Fibroblast of peridontal ligament (primary cell): ENCODE results near the gene SCO2.
"Not testable (repeated sequence)": the region's sequence is repeated elsewhere in the genome, so short reads cannot be mapped to it uniquely, and the experiment has no call there.

Experiments used
- DNase-seq: peaks from one replicate; pipeline ENCODE4 v3.0.0-alpha.2; 2010; ENCODE audit errors: extremely low read depth

The SCO2 gene

DNA sequence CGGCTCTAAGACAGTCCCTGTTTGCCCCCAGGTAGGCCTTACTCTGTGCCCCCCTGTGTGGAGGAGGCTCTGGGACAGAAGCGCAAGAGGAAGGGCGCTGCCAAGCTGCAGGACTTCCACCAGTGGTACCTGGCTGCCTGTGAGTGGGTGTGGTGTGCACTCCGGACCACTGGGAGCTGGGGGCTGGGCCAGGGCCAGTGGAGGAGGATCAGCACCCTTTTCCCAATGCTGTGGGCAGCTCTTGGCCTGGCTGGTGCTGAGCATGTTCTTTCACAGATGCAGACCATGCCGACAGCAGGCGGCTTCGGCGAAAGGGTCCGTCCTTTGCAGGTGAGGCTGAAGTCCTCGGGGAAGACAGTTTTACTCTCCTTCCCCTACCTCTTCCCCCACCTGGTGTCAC, 3.7 kb downstream of the SCO2 start:
- DNase-seq, result no peak

DNA sequence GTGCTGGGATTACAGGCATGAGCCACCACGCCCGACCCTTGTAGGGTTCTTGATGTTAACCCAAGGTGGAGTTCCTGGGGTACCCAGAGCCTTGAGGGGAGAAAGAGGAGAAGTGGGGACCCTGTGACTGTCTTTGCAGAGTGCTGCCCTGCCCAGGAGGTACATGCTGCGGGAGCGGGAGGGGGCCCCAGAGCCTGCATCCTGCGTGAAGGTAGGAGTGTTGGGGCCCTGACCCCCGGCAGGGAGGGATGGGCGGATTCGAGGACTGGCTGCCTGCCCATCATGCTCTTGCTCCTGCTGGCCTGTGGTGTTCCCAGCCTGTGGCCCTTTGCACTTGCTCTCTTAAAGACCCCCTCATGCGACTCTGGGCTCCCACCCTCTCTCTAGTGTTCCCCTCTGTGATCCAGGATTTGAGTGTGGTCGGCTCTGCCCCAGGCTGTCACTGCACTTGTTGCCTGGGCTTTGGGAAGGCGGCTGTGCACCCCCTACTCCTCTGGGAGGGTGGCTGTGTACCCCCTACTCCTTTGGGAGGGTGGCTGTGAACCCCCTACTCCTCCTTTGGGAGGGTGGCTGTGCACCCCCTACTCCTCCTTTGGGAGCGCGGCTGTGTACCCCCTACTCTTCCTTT, 4.5 kb downstream of the SCO2 start:
- DNase-seq, result no peak

DNA sequence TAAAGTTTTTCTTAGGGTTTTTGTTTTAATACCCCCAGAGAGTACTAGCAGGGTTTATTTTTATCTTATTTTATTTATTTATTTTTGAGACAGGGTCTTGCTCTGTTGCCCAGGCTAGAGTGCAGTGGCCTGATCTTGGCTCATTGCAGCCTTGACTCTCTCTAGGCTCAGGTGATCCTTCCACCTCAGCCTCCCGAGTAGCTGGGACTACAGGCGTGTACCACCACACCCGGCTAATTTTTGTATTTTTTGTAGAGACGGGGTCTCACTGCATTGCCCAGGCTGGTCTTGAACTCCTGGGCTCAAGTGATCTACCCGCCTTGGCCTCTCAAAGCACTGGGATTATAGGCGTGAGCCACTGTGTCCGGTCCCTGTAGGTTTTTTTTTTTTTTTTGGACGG, 5.2 kb downstream of the SCO2 start:
- DNase-seq, result not testable (repeated sequence)

DNA sequence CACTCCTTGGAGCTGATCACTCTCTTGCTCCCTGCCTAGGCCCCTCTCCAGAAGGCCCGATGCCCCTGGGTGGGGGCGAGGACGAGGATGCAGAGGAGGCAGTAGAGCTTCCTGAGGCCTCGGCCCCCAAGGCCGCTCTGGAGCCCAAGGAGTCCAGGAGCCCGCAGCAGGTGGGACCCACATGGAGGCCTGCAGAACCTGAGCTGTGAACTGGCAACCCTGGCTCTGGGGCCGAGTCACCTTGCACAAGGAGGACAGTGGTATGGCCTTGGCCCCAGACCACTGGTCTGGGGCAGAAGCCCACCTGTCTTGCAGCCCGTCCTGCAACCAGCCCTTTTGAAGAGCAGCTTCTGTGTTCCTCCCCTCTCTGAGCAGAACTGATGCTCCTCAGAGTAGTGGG, 6.2 kb downstream of the SCO2 start:
- DNase-seq, result no peak

DNA sequence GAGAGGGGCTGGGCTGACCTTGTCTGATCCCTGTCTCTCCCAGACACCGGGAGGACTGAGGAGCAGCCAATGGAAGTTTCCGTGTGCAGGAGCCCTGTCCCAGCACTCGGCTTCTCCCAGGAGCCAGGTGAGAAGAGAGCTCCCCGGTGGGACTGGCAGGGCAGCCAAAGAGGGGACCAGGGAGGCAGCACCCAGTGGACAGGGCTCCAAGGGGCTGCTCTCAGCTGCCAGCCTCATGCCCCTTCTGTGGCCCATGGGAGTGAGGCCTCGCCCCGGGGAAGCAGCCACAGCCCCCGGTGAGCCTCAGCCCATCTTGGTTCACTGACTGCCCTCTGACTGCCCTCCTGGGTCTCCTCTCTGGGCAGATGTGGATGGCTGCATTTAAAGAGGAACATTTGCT, 6.8 kb downstream of the SCO2 start:
- no peak for DNase-seq

DNA sequence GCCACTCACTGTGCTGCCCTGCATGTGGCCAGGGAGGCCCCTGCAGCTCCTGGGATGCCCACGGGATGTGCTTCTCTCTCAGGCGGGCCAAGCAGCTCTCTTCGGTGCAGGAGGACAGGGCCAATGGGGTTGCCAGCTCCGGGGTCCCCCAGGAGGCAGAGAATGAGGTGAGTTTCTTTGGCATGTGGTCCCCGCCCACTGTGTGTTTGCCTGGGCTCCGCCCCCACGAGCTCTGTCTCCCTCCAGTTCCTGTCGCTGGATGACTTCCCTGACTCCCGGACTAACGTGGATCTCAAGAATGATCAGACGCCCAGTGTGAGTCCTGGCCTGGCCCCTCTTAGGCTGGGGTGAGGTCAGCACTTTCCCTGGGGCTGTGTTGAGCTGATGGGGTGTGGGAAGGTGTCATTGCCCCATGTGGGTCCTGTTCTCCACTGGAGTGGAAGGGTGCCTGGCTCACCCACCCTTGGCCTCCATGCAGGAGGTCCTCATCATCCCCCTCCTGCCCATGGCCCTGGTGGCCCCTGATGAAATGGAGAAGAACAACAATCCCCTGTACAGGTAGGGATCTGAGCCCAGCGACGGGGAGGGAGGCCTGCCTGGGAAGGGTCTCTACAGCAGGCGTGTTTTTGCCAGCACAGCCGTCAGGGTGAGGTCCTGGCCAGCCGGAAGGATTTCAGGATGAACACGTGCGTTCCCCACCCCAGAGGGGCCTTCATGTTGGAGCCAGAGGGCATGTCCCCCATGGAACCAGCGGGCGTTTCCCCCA, 7.7 kb downstream of the SCO2 start:
- DNase-seq, result no peak

DNA sequence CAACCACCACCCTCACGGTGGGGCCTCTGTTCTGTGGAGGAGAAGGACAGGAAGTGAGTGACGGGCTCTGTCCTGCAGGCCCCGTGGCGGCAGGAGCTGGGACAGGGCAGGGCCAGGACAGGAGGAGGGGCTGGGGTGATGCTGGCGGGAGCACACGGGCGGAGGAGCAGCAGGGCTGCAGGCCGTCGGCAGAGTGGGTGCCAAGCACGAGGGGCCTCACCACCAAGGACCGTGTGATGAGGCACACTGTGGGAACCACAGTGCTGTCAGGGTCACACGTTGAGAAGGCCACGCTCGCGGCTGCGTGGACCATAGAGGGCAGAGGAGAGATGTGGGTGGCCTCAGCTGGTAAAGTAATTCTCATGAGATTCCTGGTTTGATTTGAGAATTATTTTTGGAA, 8.5 kb downstream of the SCO2 start:
- no peak for DNase-seq

DNA sequence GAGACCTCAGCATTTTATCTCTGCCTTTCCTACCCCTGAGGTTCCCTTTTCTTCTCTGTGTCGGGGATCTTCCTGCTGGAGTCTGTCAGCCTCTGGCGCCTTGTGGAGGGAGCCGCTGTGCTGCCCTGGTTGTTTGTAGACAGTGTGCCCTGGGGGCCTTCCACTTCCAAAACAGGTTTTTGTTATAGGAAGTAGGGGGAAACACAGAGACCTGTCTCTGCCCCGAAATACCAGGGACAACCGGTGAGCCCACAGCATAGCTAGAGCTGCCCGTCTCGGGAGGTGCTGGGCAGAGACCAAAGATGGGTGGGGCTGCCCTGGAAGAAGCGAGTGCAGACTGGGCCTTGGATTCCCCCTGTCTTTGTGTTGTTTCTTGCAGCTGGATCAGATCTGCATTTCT, 9.3 kb downstream of the SCO2 start:
- DNase-seq, result no peak

DNA sequence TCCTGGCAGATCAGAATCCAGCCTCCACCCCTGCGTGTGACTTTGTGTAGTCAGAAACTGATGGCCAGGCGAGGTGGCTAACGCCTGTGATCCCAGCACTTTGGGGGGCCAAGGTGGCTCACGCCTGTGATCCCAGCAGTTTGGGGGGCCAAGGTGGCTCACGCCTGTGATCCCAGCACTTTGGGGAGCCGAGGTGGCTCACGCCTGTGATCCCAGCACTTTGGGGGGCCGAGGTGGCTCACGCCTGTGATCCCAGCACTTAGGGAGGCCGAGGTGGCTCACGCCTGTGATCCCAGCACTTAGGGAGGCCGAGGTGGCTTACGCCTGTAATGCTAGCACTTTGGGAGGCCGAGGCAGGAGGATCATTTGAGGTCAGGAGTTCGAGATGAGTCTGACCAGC, 12.2 kb downstream of the SCO2 start:
- no peak for DNase-seq

DNA sequence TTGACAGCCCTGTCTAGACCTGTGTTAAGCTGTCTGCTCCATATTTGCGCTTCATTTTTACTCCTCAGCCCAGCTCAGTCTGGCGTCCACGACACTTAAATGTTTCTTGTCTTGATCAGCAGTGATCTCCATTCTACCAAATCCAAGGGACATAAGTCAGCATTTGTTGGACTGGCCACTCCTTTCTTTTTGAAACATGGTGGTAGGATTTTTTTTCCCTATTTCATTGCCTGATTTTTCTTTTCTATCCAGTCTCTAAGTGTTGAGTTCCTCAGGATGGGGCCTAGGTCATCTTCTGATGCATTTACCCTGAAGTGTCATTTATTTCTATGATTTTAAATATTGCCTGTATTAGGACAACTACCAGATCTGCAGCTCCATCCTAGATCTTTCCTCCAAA, 16.5 kb downstream of the SCO2 start:
- DNase-seq, result no peak

DNA sequence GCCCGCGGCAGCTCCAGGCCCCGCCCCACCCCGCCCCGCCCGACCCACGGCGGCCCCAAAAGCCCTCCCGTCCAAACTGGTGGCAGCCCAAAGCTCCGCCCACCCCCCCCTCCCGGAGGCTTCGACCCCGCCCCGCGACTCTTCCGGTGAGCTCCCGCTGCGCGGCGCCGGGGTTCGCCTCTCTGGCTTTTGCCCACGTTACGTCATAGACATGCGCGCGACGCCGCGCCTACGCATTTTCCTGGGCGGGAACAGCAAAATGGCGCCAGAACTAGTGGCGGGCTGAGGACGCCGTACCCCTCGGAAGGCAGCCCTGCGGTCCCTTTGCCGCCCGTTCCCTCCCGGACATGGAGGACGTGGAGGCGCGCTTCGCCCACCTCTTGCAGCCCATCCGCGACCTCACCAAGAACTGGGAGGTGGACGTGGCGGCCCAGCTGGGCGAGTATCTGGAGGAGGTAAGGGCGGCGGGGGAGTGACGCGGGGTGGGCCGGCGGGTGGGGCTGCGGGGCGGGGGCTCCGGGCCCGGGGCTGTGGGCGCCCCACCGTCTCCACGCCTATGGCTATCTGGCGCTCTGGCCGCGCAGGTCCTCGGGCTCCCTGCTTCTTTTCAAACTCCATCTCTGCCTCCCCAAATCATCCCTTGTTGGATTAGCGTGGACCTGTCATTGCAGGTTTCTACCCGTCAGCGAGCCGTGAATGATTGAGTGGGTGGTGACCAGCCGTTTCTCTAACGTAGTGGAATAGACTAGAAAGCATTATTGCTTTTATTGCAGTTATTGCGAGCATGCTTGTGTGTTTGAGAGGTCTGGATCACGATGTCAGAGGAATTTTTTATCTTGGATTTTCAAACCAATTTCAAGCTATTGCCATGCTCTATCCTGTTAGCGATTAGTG, 17.2 kb downstream of the SCO2 start, which contains the start of gene NCAPH2:
NCAPH2 (plus strand) TSS at position 234 of the 894 bp plus-strand sequence; CDS start at position 348, 114 bp downstream.
- DNase-seq, result peak; percentile 95

DNA sequence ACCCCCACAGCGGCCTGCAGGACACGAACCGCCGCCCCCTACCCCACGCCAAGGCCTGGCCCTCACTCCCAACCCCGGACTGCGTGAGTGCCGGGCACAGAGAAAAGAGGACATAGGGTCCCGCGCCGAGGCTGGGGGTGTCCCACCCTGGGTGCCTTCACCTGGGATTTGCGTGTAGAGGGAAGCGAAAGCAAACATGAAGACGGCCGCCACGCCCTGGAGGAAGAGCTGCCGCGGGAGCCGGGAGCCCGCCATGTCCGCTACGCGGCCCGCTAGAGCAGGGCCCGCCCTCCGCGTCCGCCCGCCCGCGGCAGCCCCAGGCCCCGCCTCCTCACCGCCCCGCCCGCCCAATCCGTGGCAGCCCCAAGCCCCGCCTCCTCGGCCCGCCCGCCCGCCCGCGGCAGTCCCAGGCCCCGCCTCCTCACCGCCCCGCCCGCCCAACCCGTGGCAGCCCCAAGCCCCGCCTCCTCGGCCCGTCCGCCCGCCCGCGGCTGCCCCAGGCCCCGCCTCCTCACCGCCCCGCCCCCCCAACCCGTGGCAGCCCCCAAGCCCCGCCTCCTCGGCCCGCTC, 17.9 kb downstream of the SCO2 start, which contains the start of gene LMF2:
LMF2 (minus strand) TSS at position 282 of the 570 bp plus-strand sequence; CDS start at position 255, 27 bp downstream.
- DNase-seq, result no peak

DNA sequence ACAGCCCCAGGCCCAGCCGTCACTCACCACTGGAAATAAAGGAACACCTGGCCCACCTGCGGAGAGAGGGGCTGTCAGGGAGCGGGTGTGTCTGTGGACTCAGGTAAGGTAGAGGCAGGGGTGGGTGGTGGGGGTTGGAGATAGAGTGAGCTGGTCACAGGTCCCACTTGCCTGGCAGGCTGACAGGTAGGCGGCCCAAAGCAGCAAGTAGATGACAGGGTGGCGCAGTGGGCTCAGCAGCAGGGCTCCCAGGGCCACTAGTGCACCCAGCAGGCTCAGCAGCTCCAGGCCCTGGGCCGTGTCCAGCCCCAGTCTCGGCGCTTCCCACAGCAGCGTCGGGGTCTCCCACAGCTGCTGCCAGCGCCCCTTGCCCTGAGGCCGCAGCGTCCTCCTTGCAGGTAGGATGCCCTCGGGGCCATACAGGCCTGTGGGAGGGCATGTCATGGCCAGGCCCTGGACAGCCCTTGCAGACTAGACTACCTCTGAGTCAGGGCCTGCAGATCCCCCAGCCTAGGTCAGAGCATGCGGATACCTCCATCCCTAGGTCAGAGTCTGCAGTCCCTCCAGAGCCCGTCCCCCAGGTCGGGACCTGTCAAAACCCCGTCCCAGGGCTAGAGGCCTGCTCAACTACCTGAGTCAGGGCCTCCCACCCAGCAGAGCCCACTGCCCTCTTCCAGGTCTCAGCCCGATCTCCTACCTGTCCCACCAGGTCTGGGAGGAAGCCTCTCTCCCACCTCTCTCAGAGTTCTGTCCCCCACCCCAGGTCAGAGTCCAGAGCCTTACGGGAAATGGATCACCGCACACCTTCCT, 18.6 kb downstream of the SCO2 start:
- no peak for DNase-seq

DNA sequence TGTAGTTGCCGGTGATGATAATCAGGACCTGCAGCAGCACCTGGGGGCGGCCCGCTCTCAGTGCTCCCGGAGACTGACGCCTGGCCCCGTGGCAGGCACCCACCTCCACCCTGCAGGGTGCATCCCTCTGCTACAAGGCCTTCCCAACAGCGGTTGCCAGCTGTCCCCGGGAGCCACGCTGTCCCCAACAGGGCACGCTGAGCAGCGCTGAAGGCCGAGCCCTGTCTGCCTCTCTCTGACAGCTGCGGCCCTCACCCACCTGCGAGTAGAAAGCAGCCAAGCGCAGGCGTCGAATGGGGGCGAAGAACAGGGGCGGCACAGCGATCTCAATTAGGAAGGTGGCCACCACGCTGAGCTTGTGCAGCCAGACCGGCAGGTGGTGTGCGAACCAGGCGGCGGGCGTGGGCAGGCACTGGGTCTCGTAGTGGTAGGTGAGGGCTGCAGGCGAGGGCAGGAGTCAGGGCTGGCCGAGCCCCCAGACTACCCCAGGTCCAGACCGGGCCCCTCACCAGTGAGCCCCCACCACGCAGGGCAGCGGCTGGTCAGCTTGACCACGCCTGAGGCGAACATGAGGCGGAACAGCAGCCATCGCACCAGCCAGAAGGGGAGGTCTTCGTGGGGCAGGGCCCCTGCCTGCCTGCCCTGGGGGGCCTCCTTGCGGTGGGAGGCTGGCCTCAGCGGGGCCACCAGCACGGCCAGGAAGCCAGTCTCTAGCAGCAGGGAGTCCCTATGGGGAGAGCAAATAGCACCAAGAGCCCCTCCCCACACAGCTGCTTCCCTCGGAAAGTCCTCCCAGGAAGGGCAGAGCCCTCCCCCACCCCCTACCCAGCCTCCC, 19.4 kb downstream of the SCO2 start:
- DNase-seq, result no peak

DNA sequence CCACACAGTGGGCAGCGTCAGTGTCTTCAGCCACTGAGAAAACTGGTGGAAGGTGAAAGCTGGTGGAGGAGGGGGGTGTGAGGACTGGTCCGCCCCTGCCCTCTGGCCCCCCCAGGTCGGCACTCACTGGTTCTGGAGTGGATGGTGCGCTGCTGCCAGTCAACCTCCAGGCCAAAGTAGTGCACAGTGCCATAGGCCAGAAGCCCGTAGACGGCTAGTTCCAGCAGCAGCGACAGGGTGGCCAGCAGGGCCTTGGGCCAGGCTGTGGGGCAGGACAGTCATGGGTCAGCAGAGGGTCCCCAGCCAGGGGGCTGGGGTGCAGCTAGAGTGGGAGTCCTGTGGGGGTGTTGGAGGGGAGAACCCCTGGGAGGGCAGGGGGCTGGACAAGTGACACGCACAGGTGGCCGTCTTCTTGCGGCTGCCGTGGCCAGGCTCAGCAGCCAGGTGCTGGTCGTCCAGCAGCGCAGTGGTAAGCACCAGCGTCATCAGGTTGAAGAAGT, 20.1 kb downstream of the SCO2 start:
- DNase-seq, result no peak

DNA sequence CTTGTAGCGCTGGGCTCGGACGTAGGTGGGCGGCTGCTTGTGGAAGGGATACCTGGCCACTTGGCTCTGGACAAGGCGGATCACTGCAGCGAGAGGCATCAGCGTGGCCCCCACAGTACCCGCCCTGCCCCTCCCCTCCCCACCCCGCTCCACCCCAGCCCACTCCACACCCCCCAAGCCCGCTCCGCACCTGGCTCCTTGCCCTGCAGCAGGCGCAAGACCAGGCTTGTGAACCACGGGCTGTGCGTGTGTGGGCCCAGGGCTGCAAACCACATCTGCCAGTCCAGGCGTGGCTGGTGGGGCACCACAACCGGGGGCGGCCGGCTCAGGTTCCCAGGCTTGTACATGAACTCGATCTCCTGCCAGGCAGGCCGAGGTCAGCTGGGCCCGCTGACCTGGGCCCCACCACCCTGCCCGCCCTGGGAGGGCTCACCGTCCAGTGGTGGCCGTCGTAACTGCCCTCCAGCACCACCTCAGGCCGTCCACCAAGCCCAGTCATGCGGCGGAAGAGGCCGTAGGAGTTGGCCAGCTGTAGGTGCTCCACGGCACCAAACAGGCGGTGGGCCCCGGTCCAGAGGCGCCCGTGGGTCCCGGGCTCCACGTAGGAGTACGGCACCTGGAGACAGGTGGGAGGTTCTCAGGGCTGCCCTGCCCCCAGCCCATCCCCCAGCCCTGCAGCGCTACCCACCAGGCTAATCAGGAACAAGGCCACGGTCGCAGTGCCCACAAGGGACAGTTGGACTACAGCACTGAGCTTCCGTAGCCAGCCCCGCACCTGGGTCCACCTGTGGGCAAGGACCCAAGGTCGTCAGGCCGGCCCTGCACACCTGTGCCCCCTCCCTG, 20.8 kb downstream of the SCO2 start:
- no peak for DNase-seq

DNA sequence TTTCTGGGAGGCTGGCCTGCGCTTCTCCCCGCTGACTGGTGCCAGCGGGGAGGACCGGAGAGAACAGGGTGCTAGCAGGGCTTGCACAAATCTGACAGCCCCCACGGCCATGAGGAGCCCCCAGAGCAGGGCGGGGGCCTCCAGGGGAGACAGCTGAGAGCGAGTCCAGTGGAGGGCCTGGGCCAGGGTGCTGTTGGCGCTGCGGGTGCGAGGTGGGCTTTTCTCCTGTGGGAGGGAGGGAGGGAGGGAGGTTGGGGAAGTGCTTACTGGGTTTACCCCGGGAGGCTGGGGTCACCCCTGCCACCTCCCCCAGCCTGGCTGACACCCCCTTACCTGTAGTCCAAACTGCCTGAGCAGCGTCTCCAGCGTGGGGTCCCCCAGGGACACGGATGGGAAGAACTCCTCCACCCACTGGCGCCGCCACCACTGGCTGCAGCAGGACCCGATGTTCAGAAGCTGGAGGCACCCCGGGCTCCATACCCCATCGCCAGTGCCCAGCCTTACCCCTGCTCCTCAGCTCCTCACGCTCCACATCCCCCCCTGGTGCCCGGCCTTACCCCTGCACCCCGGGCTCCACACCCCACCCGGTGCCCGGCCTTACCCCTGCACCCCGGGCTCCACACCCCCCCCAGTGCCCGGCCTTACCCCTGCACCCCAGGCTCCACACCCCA, 21.8 kb downstream of the SCO2 start:
- no peak for DNase-seq

DNA sequence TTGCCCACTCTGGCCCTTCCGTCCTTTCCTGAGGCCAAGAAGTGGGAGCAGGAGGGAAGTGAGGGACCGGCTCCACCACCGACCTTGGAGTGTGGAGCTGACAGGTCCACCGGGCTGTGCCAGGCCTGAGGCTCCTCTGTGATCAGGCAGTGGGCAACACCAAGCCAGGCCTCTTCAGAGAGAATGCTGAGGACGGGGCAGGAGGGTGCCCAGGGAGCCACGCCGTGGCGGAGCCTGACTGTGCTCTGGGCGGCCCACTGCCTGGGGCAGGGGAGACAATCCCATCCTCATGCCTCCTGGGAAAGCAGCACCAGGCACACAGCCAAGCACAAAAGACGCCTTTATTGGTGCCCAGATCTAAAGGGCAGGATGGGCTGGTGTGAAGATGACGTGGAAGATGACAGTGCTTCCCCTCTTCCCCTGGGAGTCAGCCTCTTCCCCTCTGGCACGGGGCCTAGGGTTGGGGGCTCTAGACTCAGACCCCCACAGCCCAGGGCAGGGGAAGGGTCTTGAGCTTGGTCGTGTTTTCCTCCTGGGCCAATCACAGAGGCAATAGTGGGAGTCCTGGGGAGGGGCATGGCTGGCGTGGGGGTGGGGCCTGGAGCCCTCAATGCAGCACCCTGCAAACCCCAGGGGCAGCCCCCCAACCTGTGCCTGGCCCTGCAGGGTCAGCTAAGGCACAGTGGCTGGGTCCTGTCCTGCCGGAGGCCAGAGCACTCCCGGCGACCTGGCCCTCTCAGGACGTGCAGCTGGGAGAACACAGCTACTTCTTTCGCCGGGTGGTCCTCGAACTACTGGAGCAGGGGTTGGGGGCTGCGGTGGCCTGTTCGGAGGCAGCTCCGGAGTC, 22.5 kb downstream of the SCO2 start:
- no peak for DNase-seq
